Measurements from ENCODE around the gene SLC28A3.

SLC28A3 gene

GRCh38 chr9:84228130-84228720 is 112.3 kb downstream of the SLC28A3 start:
- TF ChIP-seq, protein P1, sequence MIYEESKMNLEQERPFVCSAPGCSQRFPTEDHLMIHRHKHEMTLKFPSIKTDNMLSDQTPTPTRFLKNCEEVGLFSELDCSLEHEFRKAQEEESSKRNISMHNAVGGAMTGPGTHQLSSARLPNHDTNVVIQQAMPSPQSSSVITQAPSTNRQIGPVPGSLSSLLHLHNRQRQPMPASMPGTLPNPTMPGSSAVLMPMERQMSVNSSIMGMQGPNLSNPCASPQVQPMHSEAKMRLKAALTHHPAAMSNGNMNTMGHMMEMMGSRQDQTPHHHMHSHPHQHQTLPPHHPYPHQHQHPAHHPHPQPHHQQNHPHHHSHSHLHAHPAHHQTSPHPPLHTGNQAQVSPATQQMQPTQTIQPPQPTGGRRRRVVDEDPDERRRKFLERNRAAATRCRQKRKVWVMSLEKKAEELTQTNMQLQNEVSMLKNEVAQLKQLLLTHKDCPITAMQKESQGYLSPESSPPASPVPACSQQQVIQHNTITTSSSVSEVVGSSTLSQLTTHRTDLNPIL (CRISPR knock-in tag; IDR thresholded peaks at IDR 0.05; ENCODE audit: low read depth), result no peak
- TF ChIP-seq ZNF8 (CRISPR knock-in tag; IDR thresholded peaks at IDR 0.05) (no peak), ZFP30 (CRISPR knock-in tag; IDR thresholded peaks at IDR 0.05) (no peak), CSDC2 (CRISPR knock-in tag; IDR thresholded peaks at IDR 0.05) (no peak), ESRRG (CRISPR knock-in tag; IDR thresholded peaks at IDR 0.05) (no peak), PATZ1 (CRISPR knock-in tag; IDR thresholded peaks at IDR 0.05; ENCODE audit: borderline replicate concordance) (no peak), ZNF565 (CRISPR knock-in tag; conservative IDR thresholded peaks at IDR 0.05; ENCODE audit: low read depth) (no peak), ARNTL (CRISPR knock-in tag; IDR thresholded peaks at IDR 0.05; ENCODE audit: borderline replicate concordance, low read depth) (no peak), SNAI2 (CRISPR knock-in tag; IDR thresholded peaks at IDR 0.05) (no peak), GLIS3 (CRISPR knock-in tag; IDR thresholded peaks at IDR 0.05) (no peak), ZC3H10 (CRISPR knock-in tag; IDR thresholded peaks at IDR 0.05) (no peak), PPARA (CRISPR knock-in tag; IDR thresholded peaks at IDR 0.05; ENCODE audit: borderline replicate concordance) (no peak), RARB (CRISPR knock-in tag; IDR thresholded peaks at IDR 0.05) (no peak), ISL1 (CRISPR knock-in tag; IDR thresholded peaks at IDR 0.05) (no peak)
- TF ChIP-seq, protein P2, sequence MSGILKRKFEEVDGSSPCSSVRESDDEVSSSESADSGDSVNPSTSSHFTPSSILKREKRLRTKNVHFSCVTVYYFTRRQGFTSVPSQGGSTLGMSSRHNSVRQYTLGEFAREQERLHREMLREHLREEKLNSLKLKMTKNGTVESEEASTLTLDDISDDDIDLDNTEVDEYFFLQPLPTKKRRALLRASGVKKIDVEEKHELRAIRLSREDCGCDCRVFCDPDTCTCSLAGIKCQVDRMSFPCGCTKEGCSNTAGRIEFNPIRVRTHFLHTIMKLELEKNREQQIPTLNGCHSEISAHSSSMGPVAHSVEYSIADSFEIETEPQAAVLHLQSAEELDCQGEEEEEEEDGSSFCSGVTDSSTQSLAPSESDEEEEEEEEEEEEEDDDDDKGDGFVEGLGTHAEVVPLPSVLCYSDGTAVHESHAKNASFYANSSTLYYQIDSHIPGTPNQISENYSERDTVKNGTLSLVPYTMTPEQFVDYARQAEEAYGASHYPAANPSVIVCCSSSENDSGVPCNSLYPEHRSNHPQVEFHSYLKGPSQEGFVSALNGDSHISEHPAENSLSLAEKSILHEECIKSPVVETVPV (CRISPR knock-in tag; IDR thresholded peaks at IDR 0.05), result no peak
- no peak for ATAC-seq

DNA sequence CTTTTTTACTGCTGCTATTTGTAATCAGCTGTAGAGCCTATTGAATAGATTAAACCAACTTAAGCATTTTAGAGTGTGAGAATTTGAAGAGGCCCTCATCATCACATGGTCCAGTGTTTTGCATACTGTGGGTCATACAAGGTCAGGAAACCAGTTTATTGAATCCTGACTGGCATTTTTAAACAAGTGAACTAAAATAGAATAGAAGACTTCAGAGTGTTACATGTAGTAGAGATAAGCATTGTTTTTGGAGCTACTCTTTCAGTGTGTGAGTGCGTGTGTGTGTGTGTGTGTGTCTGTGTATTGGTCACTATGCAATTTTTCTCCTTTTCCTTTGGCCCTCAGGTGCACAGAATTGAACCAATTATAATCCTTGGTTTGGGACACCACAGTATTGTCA is 114.4 kb downstream of the SLC28A3 start:
- TF ChIP-seq ARNTL (CRISPR knock-in tag; IDR thresholded peaks at IDR 0.05; ENCODE audit: borderline replicate concordance, low read depth), result no peak
- no peak for TF ChIP-seq SNAI2 (CRISPR knock-in tag; IDR thresholded peaks at IDR 0.05)
- TF ChIP-seq ZFP30 (CRISPR knock-in tag; IDR thresholded peaks at IDR 0.05), result no peak
- no peak for TF ChIP-seq TOX (CRISPR knock-in tag; IDR thresholded peaks at IDR 0.05; ENCODE audit: borderline replicate concordance)
- TF ChIP-seq ZNF8 (CRISPR knock-in tag; IDR thresholded peaks at IDR 0.05), result no peak
- TF ChIP-seq, protein P3, sequence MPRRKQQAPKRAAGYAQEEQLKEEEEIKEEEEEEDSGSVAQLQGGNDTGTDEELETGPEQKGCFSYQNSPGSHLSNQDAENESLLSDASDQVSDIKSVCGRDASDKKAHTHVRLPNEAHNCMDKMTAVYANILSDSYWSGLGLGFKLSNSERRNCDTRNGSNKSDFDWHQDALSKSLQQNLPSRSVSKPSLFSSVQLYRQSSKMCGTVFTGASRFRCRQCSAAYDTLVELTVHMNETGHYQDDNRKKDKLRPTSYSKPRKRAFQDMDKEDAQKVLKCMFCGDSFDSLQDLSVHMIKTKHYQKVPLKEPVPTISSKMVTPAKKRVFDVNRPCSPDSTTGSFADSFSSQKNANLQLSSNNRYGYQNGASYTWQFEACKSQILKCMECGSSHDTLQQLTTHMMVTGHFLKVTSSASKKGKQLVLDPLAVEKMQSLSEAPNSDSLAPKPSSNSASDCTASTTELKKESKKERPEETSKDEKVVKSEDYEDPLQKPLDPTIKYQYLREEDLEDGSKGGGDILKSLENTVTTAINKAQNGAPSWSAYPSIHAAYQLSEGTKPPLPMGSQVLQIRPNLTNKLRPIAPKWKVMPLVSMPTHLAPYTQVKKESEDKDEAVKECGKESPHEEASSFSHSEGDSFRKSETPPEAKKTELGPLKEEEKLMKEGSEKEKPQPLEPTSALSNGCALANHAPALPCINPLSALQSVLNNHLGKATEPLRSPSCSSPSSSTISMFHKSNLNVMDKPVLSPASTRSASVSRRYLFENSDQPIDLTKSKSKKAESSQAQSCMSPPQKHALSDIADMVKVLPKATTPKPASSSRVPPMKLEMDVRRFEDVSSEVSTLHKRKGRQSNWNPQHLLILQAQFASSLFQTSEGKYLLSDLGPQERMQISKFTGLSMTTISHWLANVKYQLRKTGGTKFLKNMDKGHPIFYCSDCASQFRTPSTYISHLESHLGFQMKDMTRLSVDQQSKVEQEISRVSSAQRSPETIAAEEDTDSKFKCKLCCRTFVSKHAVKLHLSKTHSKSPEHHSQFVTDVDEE (CRISPR knock-in tag; IDR thresholded peaks at IDR 0.05), result no peak
- no peak for TF ChIP-seq RARB (CRISPR knock-in tag; IDR thresholded peaks at IDR 0.05)
- no peak for TF ChIP-seq CSDC2 (CRISPR knock-in tag; IDR thresholded peaks at IDR 0.05)
- no peak for TF ChIP-seq ZC3H10 (CRISPR knock-in tag; IDR thresholded peaks at IDR 0.05)
- TF ChIP-seq, protein P2 (CRISPR knock-in tag; IDR thresholded peaks at IDR 0.05), result no peak
- TF ChIP-seq TCF4 (CRISPR knock-in tag; IDR thresholded peaks at IDR 0.05; ENCODE audit: borderline replicate concordance), result no peak
- no peak for TF ChIP-seq ZFP3 (CRISPR knock-in tag; IDR thresholded peaks at IDR 0.05)
- no peak for TF ChIP-seq PATZ1 (CRISPR knock-in tag; IDR thresholded peaks at IDR 0.05; ENCODE audit: borderline replicate concordance)
- no peak for ATAC-seq
